ENCODE results near the gene GH1.

GH1 gene

DNA sequence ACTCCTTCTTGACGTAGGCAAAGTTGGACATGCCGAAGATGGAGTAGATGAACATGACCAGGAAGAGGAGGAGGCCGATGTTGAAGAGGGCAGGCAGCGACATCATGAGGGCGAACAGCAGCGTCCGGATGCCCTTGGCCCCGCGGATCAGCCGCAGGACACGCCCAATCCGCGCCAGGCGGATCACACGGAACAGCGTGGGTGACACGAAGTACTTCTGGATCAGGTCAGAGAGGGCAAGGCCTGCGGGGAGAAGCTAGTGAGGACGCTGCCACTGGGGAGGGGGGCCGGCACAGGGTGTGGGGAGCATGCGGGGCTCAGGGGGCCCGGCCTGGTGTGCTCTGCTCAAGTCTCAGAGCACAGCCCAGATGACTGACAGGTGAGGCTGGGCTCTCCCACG is 23.1 kb upstream of the GH1 start:
- no peak overlapping the region for H3K4me3 ChIP-seq
- TF ChIP-seq, protein P1, sequence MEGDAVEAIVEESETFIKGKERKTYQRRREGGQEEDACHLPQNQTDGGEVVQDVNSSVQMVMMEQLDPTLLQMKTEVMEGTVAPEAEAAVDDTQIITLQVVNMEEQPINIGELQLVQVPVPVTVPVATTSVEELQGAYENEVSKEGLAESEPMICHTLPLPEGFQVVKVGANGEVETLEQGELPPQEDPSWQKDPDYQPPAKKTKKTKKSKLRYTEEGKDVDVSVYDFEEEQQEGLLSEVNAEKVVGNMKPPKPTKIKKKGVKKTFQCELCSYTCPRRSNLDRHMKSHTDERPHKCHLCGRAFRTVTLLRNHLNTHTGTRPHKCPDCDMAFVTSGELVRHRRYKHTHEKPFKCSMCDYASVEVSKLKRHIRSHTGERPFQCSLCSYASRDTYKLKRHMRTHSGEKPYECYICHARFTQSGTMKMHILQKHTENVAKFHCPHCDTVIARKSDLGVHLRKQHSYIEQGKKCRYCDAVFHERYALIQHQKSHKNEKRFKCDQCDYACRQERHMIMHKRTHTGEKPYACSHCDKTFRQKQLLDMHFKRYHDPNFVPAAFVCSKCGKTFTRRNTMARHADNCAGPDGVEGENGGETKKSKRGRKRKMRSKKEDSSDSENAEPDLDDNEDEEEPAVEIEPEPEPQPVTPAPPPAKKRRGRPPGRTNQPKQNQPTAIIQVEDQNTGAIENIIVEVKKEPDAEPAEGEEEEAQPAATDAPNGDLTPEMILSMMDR (IDR thresholded peaks at IDR 0.05), result no peak
- no peaks in the 10 kb centered on the region for H3K9me3 ChIP-seq
- H3K27me3 ChIP-seq, result peaks cover 0 to 7% of the 10 kb centered on the region in 2 donors
- H3K4me1 ChIP-seq, result no peaks in the 10 kb centered on the region
- intact Hi-C loops (cut with DNase I; ENCODE audit: low total_unique reads), result no loop called here
- DNase-seq, result no peak
- no peak overlapping the region for H3K27ac ChIP-seq
- no peaks in the 10 kb centered on the region for H3K36me3 ChIP-seq

GRCh38 chr17:63941162-63941561 is 22.5 kb upstream of the GH1 start:
- no peaks in the 10 kb centered on the region for H3K36me3 ChIP-seq
- intact Hi-C loops (cut with DNase I; ENCODE audit: low total_unique reads), result no loop called here
- no peak overlapping the region for H3K27ac ChIP-seq
- no peak for DNase-seq
- H3K27me3 ChIP-seq, result peaks cover 0 to under 1% of the 10 kb centered on the region in 2 donors
- TF ChIP-seq, protein P1 (IDR thresholded peaks at IDR 0.05), result no peak
- no peak overlapping the region for H3K4me3 ChIP-seq
- H3K4me1 ChIP-seq, result no peaks in the 10 kb centered on the region
- H3K9me3 ChIP-seq, result no peaks in the 10 kb centered on the region

- no peak for DNase-seq
- intact Hi-C loops (cut with DNase I; ENCODE audit: low total_unique reads), result no loop called here
Measured at GRCh38 chr17:63940584-63940983, 21.9 kb upstream of the GH1 start.

GRCh38 chr17:63939884-63940283 is 21.2 kb upstream of the GH1 start:
- H3K27me3 ChIP-seq, result peaks cover 0 to 6% of the 10 kb centered on the region in 2 donors
- no peaks in the 10 kb centered on the region for H3K4me1 ChIP-seq
- no peak overlapping the region for H3K27ac ChIP-seq
- TF ChIP-seq, protein P1 (IDR thresholded peaks at IDR 0.05), result no peak
- no peak overlapping the region for H3K4me3 ChIP-seq
- H3K36me3 ChIP-seq, result no peaks in the 10 kb centered on the region
- intact Hi-C loops (cut with DNase I; ENCODE audit: low total_unique reads), result no loop called here
- DNase-seq, result no peak
- H3K9me3 ChIP-seq, result no peaks in the 10 kb centered on the region

More at GRCh38 chr17:63940584-63940983, 21.9 kb upstream of the GH1 start:
- Histone ChIP-seq H3K9me3 (no peaks in the 10 kb centered on the region), H3K36me3 (no peaks in the 10 kb centered on the region), H3K27ac (no peak overlapping the region), H3K4me1 (no peaks in the 10 kb centered on the region), H3K4me3 (no peak overlapping the region), H3K27me3 (no peaks in the 10 kb centered on the region)
- TF ChIP-seq, protein P1 (IDR thresholded peaks at IDR 0.05), result no peak

DNA sequence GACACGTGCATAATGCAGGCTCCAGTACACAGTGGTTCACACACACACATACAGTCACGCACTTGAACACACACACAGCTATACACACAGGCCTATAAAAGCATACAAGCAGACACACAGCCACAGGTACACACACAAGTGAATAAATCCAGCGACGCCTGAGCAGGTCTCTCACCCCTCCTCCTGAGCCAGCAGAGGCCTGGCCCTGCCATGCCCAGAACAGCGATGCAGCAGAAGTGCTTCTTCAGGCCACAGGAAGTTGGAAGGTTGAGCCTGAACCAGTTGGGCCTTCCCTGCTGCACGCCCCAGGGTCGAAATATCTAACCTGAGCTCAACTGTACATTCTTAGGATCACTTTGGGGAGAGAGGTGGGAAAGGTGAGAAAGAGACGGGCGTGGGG is 20.8 kb upstream of the GH1 start:
- no peak overlapping the region for H3K27ac ChIP-seq
- no peak for DNase-seq
- H3K4me3 ChIP-seq, result no peak overlapping the region
- peaks cover 0 to 8% of the 10 kb centered on the region in 2 donors for H3K27me3 ChIP-seq
- intact Hi-C loops (cut with DNase I; ENCODE audit: low total_unique reads), result no loop called here
- TF ChIP-seq, protein P1 (IDR thresholded peaks at IDR 0.05), result no peak
- H3K36me3 ChIP-seq, result no peaks in the 10 kb centered on the region
- H3K4me1 ChIP-seq, result no peaks in the 10 kb centered on the region
- H3K9me3 ChIP-seq, result no peaks in the 10 kb centered on the region

DNA sequence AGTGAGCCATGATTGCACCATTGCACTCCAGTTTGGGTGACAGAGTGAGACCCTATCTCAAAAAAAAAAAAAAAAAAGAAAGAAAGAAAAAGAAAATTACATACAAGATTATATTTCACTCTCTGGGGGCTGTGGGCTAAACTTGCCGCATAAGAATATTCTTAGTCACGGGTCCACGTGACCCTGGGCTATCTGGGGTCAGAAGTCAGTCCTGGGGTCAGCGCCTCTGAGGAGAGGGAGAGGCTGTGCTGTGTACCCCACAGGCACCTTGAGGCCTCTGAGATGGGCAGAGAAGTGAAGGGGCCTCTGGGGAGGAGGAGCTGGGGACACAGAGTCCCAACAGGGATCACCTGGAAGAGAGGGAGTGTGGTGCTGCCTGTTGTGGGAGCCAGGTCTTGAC is 19.3 kb upstream of the GH1 start:
- peaks cover 0 to 8% of the 10 kb centered on the region in 2 donors for H3K27me3 ChIP-seq
- no peaks in the 10 kb centered on the region for H3K9me3 ChIP-seq
- intact Hi-C loops (cut with DNase I; ENCODE audit: low total_unique reads), result no loop called here
- DNase-seq, result no peak
- TF ChIP-seq, protein P1 (IDR thresholded peaks at IDR 0.05), result no peak
- no peaks in the 10 kb centered on the region for H3K36me3 ChIP-seq
- H3K27ac ChIP-seq, result no peak overlapping the region
- H3K4me3 ChIP-seq, result no peak overlapping the region
- no peaks in the 10 kb centered on the region for H3K4me1 ChIP-seq
